Panc1 (cell line): ENCODE measurements around the gene LEMD2. TPM values are rescaled to one million over a fixed set of nuclear protein-coding genes. Genes with fewer than 3 reads are reported as not detected.

Experiments
- ATAC-seq: fragments of 200-7000 bp; cut with Tn5 transposase; 2 replicates; pipeline ENCODE4 v1.9.1; 2020; ENCODE audit warnings: mild to moderate bottlenecking, moderate library complexity
- BruUV-seq: library from RNA; stranded (reverse); fragments of 400-500 nt; replicated peaks from 2 replicates; lab custom pipeline; 2021; lab: Mats Ljungman, UMichigan
- CTCF ChIA-PET: fragments of 300-600 bp; sonication (Branson Sonifier 250); formaldehyde crosslinking; loops from one replicate; lab custom pipeline; 2022; ENCODE audit warnings: antibody characterized with exemption; lab: Charles Lee
- POLR2A ChIA-PET: fragments of 300-600 bp; sonication (Branson Sonifier 250); formaldehyde crosslinking; loops from one replicate; lab custom pipeline; 2022; ENCODE audit warnings: antibody characterized with exemption; lab: Charles Lee
- DNase-seq: peaks from one replicate; pipeline ENCODE4 v3.0.0-alpha.2; 2010; ENCODE audit warnings: low read depth, low spot score
- H3K27ac ChIP-seq: 2 replicates; pipeline ENCODE4 v1.5.1; 2011; ENCODE audit warnings: mild to moderate bottlenecking, low read length, inconsistent platforms
- H3K27me3 ChIP-seq: fragments of 200-500 bp; sonication (Bioruptor generic); 2 replicates; pipeline ENCODE4 v1.6.0; 2014; ENCODE audit warnings: low read length, inconsistent platforms; ENCODE audit not compliant: control insufficient read depth, insufficient read depth
- H3K36me3 ChIP-seq: fragments of 200-500 bp; sonication (Bioruptor generic); 2 replicates; pipeline ENCODE4 v1.5.1; 2014; ENCODE audit warnings: inconsistent platforms, mild to moderate bottlenecking, low read length, moderate library complexity; ENCODE audit not compliant: control insufficient read depth, insufficient read depth
- H3K4me1 ChIP-seq: 2 replicates; pipeline ENCODE4 v1.5.1; 2011; ENCODE audit warnings: inconsistent platforms, mild to moderate bottlenecking, low read length, moderate library complexity; ENCODE audit not compliant: control insufficient read depth, insufficient read depth
- H3K4me3 ChIP-seq, 2 experiments: 2 replicates each; pipeline ENCODE4 v1.5.1; 2011 to 2012; ENCODE audit warnings: low read depth in 2 of 2, low read length in 2 of 2, mild to moderate bottlenecking in 2 of 2, inconsistent platforms in 1 of 2, moderate library complexity in 1 of 2
- H3K9me3 ChIP-seq: fragments of 200-500 bp; sonication (Bioruptor generic); 2 replicates; pipeline ENCODE4 v1.5.1; 2014; ENCODE audit warnings: low read depth, mild to moderate bottlenecking, inconsistent platforms, low read length, moderate library complexity; ENCODE audit not compliant: control insufficient read depth, insufficient read depth
- CTCF ChIP-seq: fragments of 450-650 bp; IDR thresholded peaks from 2 replicates; pipeline ENCODE4 v1.5.1; 2017; ENCODE audit warnings: mild to moderate bottlenecking
- POLR2AphosphoS5 ChIP-seq: IDR thresholded peaks from 2 replicates; pipeline ENCODE4 v1.6.1; 2012; ENCODE audit warnings: mild to moderate bottlenecking, low read depth, low read length, moderate library complexity
- SIN3A ChIP-seq: IDR thresholded peaks from 2 replicates; pipeline ENCODE4 v1.6.1; 2012; ENCODE audit warnings: low read depth, mild to moderate bottlenecking, low read length, moderate library complexity, borderline replicate concordance; ENCODE audit not compliant: insufficient read depth
- TCF7L2 ChIP-seq: IDR thresholded peaks from 2 replicates; pipeline ENCODE4 v1.6.1; 2011; ENCODE audit warnings: mild to moderate bottlenecking, low read depth, low read length, inconsistent platforms
- in situ Hi-C: cut with HindIII; loops from 2 replicates; pipeline ENCODE4 v1.10.0; 2016; ENCODE audit warnings: low sequenced_read_pairs, low pct_unique_long_range_greater_than_20kb
- intact Hi-C: fragments of 100-400 bp; cut with micrococcal nuclease; formaldehyde crosslinking; loops from one replicate; pipeline ENCODE4 v1.10.0; 2022; ENCODE audit not compliant: unreplicated experiment
- total RNA-seq: library from RNA; stranded (reverse); gene quantifications from one replicate; pipeline ENCODE4 v1.2.1, GENCODE V29; 2021; ENCODE audit not compliant: unreplicated experiment
- TF ChIP-seq, protein P1 (sequence below), 2 experiments: IDR thresholded peaks; 2 replicates each; pipeline ENCODE4 v1.6.1; 2011 to 2012; ENCODE audit warnings: low read depth in 2 of 2, control low read depth in 1 of 2, low read length in 1 of 2, mild to moderate bottlenecking in 1 of 2, moderate library complexity in 1 of 2; ENCODE audit not compliant: insufficient read depth in 1 of 2

Gene LEMD2
- total RNA-seq, 1 experiment from 2014 or later: 89.8 TPM

GRCh38 chr6:33813990-33814985 is 25.4 kb upstream of the LEMD2 start:
- intact Hi-C loops: no loop called here
- Histone ChIP-seq H3K4me1 (no peaks in the 10 kb centered on the region), H3K27me3 (no peaks in the 10 kb centered on the region), H3K36me3 (no peaks in the 10 kb centered on the region), H3K27ac (no peak overlapping the region), H3K4me3 (no peak overlapping the region), H3K9me3 (no peaks in the 10 kb centered on the region)
- ChIA-PET POLR2A (no interaction called here), CTCF (no interaction called here)
- no TSS peak for BruUV-seq
- ATAC-seq: no peak
- TF ChIP-seq, protein P1, sequence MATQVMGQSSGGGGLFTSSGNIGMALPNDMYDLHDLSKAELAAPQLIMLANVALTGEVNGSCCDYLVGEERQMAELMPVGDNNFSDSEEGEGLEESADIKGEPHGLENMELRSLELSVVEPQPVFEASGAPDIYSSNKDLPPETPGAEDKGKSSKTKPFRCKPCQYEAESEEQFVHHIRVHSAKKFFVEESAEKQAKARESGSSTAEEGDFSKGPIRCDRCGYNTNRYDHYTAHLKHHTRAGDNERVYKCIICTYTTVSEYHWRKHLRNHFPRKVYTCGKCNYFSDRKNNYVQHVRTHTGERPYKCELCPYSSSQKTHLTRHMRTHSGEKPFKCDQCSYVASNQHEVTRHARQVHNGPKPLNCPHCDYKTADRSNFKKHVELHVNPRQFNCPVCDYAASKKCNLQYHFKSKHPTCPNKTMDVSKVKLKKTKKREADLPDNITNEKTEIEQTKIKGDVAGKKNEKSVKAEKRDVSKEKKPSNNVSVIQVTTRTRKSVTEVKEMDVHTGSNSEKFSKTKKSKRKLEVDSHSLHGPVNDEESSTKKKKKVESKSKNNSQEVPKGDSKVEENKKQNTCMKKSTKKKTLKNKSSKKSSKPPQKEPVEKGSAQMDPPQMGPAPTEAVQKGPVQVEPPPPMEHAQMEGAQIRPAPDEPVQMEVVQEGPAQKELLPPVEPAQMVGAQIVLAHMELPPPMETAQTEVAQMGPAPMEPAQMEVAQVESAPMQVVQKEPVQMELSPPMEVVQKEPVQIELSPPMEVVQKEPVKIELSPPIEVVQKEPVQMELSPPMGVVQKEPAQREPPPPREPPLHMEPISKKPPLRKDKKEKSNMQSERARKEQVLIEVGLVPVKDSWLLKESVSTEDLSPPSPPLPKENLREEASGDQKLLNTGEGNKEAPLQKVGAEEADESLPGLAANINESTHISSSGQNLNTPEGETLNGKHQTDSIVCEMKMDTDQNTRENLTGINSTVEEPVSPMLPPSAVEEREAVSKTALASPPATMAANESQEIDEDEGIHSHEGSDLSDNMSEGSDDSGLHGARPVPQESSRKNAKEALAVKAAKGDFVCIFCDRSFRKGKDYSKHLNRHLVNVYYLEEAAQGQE (IDR thresholded peaks at IDR 0.05; ENCODE audit: insufficient read depth in 1 of 2, low read depth in 2 of 2, low read length in 1 of 2): no peak
- no peak for TF ChIP-seq POLR2AphosphoS5
- DNase-seq: no peak
- in situ Hi-C loops: no loop called here

- in situ Hi-C loops: no loop called here
- no peaks in the 10 kb centered on the region for H3K27me3 ChIP-seq
- CTCF ChIA-PET: no interaction called here
- no peak overlapping the region for H3K4me3 ChIP-seq
- no peaks in the 10 kb centered on the region for H3K36me3 ChIP-seq
- POLR2A ChIA-PET: no interaction called here
- ATAC-seq (no peak), DNase-seq (no peak)
- H3K9me3 ChIP-seq: no peaks in the 10 kb centered on the region
- BruUV-seq: no TSS peak
- H3K27ac ChIP-seq: no peak overlapping the region
- H3K4me1 ChIP-seq: no peaks in the 10 kb centered on the region
- intact Hi-C loops: no loop called here
- TF ChIP-seq, protein P1 (IDR thresholded peaks at IDR 0.05; ENCODE audit: insufficient read depth in 1 of 2, low read depth in 2 of 2, low read length in 1 of 2): peak; percentile 13 to 47; a peak in 2 of 4 replicates
- TF ChIP-seq POLR2AphosphoS5 (no peak), SIN3A (no peak), CTCF (no peak), TCF7L2 (no peak)
These were observed 24.4 kb upstream of the LEMD2 start for GRCh38 chr6:33813246-33813904.
